OCI-LY1 (cell line): ENCODE results near the gene IFITM5.

Source experiments
- H2AFZ ChIP-seq: fragments of 200-600 bp; sonication (generic), shearing (Covaris generic); 2 replicates; pipeline ENCODE4 v1.6.0; 2014; ENCODE audit warnings: antibody characterized with exemption, mild to moderate bottlenecking, low read length
- H3F3A ChIP-seq: fragments of 200-600 bp; sonication (generic), shearing (Covaris generic); 2 replicates; pipeline ENCODE4 v1.6.0; 2014; ENCODE audit warnings: mild to moderate bottlenecking, antibody characterized with exemption, low read length, moderate library complexity; ENCODE audit not compliant: insufficient read depth
- H3K27ac ChIP-seq: fragments of 200-600 bp; sonication (generic); 2 replicates; pipeline ENCODE4 v1.5.1; 2014; ENCODE audit warnings: low read length, mixed run types, mild to moderate bottlenecking, low read depth; ENCODE audit not compliant: poor library complexity, severe bottlenecking
- H3K27me3 ChIP-seq: fragments of 200-600 bp; sonication (generic); 2 replicates; pipeline ENCODE4 v1.6.0; 2014; ENCODE audit warnings: antibody characterized with exemption, mild to moderate bottlenecking, low read length, moderate library complexity; ENCODE audit not compliant: insufficient read depth
- H3K36me3 ChIP-seq: fragments of 200-600 bp; sonication (generic); 2 replicates; pipeline ENCODE4 v1.6.1; 2014; ENCODE audit warnings: mild to moderate bottlenecking, antibody characterized with exemption, low read length, moderate library complexity, mixed read lengths; ENCODE audit not compliant: insufficient read depth
- H3K4me1 ChIP-seq: fragments of 200-600 bp; sonication (generic); 2 replicates; pipeline ENCODE4 v1.5.1; 2014; ENCODE audit warnings: mild to moderate bottlenecking, low read length, moderate library complexity; ENCODE audit not compliant: insufficient read depth, severe bottlenecking
- H3K4me2 ChIP-seq: fragments of 200-600 bp; sonication (generic), shearing (Covaris generic); 2 replicates; pipeline ENCODE4 v1.6.1; 2014; ENCODE audit warnings: low read length
- H3K4me3 ChIP-seq: fragments of 200-600 bp; sonication (generic); 2 replicates; pipeline ENCODE4 v1.5.1; 2014; ENCODE audit warnings: low read length, low read depth, mild to moderate bottlenecking, mixed read lengths; ENCODE audit not compliant: poor library complexity, severe bottlenecking
- H3K79me2 ChIP-seq: fragments of 200-600 bp; shearing (Covaris generic); 2 replicates; pipeline ENCODE4 v1.6.1; 2016; ENCODE audit warnings: mixed run types, low read length, mixed read lengths; ENCODE audit not compliant: insufficient read depth
- H3K9ac ChIP-seq: fragments of 200-600 bp; sonication (generic), shearing (Covaris generic); 2 replicates; pipeline ENCODE4 v1.6.1; 2014; ENCODE audit warnings: mild to moderate bottlenecking, low read length, mixed read lengths
- H3K9me2 ChIP-seq: fragments of 200-600 bp; sonication (generic), shearing (Covaris generic); 2 replicates; pipeline ENCODE4 v1.6.1; 2014; ENCODE audit warnings: low read depth, mild to moderate bottlenecking, low read length, mixed read lengths
- H3K9me3 ChIP-seq: fragments of 200-600 bp; shearing (Covaris generic); 2 replicates; pipeline ENCODE4 v1.6.1; 2014; ENCODE audit warnings: low read length, mixed read lengths
- H4K20me1 ChIP-seq: fragments of 200-600 bp; sonication (generic), shearing (Covaris generic); 2 replicates; pipeline ENCODE4 v1.6.0; 2016; ENCODE audit warnings: mild to moderate bottlenecking, low read length; ENCODE audit not compliant: insufficient read depth
- EZH2 ChIP-seq: fragments of 200-600 bp; sonication (generic), shearing (Covaris generic); IDR thresholded peaks from 2 replicates; pipeline ENCODE4 v1.8.0; 2017; ENCODE audit warnings: borderline replicate concordance, mixed run types, mild to moderate bottlenecking, antibody characterized with exemption, low read length, moderate library complexity, mixed read lengths
- TF ChIP-seq, protein P1 (sequence below): fragments of 200-600 bp; sonication (generic), shearing (Covaris generic); IDR thresholded peaks from 2 replicates; pipeline ENCODE4 v1.5.1; 2017; ENCODE audit warnings: mild to moderate bottlenecking, antibody characterized with exemption, low read length, moderate library complexity, mixed read lengths

The IFITM5 gene

GRCh38 chr11:279966-280705 lies 19.2 kb downstream of the IFITM5 start:
- Histone ChIP-seq H3F3A (no peaks in the 10 kb centered on the region), H3K9me2 (no peaks in the 10 kb centered on the region), H4K20me1 (no peaks in the 10 kb centered on the region), H3K9ac (no peak overlapping the region), H3K9me3 (peaks cover 6% of the 10 kb centered on the region; the same call in 1 of the 2 replicates), H3K4me3 (no peak overlapping the region), H3K4me2 (no peak overlapping the region), H3K27ac (no peak overlapping the region), H3K4me1 (peaks cover 5% of the 10 kb centered on the region), H2AFZ (no peak overlapping the region), H3K79me2 (no peaks in the 10 kb centered on the region), H3K27me3 (no peaks in the 10 kb centered on the region), H3K36me3 (no peaks in the 10 kb centered on the region)
- TF ChIP-seq, protein P1, sequence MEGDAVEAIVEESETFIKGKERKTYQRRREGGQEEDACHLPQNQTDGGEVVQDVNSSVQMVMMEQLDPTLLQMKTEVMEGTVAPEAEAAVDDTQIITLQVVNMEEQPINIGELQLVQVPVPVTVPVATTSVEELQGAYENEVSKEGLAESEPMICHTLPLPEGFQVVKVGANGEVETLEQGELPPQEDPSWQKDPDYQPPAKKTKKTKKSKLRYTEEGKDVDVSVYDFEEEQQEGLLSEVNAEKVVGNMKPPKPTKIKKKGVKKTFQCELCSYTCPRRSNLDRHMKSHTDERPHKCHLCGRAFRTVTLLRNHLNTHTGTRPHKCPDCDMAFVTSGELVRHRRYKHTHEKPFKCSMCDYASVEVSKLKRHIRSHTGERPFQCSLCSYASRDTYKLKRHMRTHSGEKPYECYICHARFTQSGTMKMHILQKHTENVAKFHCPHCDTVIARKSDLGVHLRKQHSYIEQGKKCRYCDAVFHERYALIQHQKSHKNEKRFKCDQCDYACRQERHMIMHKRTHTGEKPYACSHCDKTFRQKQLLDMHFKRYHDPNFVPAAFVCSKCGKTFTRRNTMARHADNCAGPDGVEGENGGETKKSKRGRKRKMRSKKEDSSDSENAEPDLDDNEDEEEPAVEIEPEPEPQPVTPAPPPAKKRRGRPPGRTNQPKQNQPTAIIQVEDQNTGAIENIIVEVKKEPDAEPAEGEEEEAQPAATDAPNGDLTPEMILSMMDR, result no peak
- TF ChIP-seq EZH2, result no peak

- Histone ChIP-seq H3K4me2 (no peak overlapping the region), H3K27me3 (no peaks in the 10 kb centered on the region)
- TF ChIP-seq EZH2, result no peak
- TF ChIP-seq, protein P1, result no peak
These were observed 20.0 kb downstream of the IFITM5 start for GRCh38 chr11:279040-279965.

DNA sequence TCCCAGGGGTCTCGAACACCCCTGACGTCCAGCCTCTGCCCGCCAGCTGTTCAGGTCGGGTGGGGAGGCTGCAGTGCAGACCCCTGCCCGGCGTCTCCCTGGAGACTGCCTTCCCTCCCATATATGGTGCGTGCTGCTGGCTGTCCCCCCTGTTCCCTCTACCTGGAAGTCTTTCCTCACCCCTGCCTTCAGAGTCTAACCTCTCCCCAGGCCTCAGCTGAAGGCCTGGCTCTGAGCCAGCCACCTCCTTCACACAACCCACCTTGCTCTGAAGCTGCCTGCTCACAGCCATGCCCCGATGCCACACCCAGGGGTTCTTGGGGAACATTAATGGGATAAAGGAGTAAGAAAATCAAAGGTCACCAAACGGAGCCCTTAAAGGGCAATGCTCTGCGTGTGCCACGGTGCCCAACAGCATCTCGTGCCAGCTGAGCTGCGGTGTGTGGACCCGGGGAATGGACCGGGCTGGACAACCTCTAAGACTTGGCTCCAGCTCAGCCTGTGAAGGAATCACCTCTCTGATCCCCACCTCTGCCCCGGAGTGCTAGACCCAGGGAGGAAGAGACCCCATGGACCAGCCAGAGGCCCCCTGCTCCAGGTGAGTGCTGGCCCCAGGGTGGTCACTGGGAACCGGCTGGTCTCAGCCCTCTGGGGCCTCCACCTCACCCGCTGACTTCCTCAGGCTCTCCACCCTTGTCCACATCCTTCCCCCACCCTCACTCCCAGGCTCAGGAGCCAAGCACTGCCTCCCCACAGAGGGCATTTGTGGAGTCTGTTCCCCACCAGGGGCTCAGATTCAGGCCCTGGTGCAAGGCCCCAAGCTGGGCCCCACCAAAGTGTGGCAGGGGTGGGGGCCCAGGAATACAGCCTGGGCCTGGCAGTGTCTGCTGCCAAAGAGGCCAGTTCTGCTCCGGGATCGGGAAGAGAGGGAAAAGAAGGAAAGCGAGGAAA lies 21.1 kb downstream of the IFITM5 start, which contains the start of gene NLRP6:
TSS of gene NLRP6 (plus strand) at position 407 of the 951 bp plus-strand sequence. CDS start at position 570, 163 bp downstream.
- Histone ChIP-seq H3K9ac (no peak within 1 kb of the TSS), H2AFZ (no peak within 1 kb of the TSS), H3F3A (no peaks in the 10 kb centered on the region; the same call in 1 of the 2 replicates), H3K36me3 (no peaks in the 10 kb centered on the region), H3K27ac (no peak within 1 kb of the TSS), H4K20me1 (no peaks in the 10 kb centered on the region), H3K79me2 (no peaks in the 10 kb centered on the region), H3K4me2 (no peak within 1 kb of the TSS), H3K4me1 (peaks cover 10% of the 10 kb centered on the region), H3K9me2 (no peaks in the 10 kb centered on the region), H3K9me3 (peaks cover 6% of the 10 kb centered on the region; the same call in 1 of the 2 replicates), H3K27me3 (no peaks in the 10 kb centered on the region), H3K4me3 (no peak within 1 kb of the TSS)
- TF ChIP-seq, protein P1, result no peak
- TF ChIP-seq EZH2, result no peak

More at GRCh38 chr11:279040-279965, 20.0 kb downstream of the IFITM5 start:
- H4K20me1 ChIP-seq, result no peaks in the 10 kb centered on the region
- H3F3A ChIP-seq, result no peaks in the 10 kb centered on the region
- no peak overlapping the region for H3K27ac ChIP-seq
- no peak overlapping the region for H3K9ac ChIP-seq
- H3K4me1 ChIP-seq, result peaks cover 10% of the 10 kb centered on the region
- H3K36me3 ChIP-seq, result no peaks in the 10 kb centered on the region
- no peak overlapping the region for H3K4me3 ChIP-seq
- peaks cover 6% of the 10 kb centered on the region; the same call in 1 of the 2 replicates for H3K9me3 ChIP-seq
- no peak overlapping the region for H2AFZ ChIP-seq
- no peaks in the 10 kb centered on the region for H3K9me2 ChIP-seq
- H3K79me2 ChIP-seq, result no peaks in the 10 kb centered on the region
